Measurements from ENCODE around the gene ROPN1L.
"Not testable (repeated sequence)": the region's sequence is repeated elsewhere in the genome, so short reads cannot be mapped to it uniquely, and the experiment has no call there.

Gene ROPN1L

DNA sequence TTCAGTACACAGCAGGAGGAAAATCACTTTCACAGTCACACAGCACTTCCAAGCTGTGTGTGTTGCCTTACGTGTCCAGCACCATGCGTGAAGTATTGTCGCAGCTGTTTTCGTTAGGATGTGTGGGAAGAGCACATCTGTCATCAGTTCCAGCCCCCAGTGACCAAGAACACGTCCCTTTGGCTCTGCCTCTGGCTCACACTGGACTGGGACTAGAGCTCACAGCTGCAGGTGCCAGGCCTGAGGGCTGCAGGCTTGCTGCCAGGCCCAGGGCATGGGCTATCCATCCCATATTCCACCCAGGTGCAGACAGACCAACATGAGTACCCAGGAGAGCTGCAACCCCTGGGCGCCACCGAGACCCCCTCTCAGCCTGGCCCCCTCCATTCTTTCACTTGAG is 61.6 kb downstream of the ROPN1L start:
- DNase-seq: no peak

DNA sequence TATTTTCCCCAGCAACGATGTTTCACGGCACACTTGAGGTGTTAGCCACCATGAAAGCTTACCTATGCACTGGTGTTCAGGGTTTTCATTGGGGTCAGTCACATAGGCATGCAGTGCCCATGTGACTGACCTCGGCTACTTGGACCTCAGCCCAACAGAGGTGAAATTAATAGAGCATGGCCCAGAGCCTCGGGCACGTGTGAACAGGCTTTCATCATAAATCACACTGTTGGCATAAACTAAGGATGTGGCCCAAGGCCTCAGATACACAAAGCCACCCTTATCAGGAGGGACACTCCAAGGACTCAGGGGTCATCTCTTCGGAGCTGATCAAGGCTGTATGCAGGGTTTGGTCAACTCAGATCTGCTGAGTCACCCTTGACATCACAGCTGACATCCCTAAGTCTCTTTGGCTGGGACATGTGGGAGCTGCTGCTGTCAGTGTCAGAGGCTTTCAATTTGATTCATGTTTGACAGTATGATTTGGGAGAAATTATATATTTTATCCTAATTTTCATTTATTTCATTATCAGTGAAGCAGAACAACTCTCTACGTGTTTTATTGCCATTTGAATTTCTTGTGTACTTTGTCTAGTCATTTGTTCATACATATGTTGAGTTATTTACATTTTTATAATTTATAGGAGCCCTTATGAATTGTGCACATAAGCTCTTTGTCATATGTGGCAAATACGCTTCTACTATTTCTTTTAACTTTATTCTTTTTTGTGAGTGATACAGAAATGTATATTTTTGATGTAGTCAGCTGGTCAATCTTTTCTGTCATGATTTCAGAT is 62.5 kb downstream of the ROPN1L start:
- no peak for DNase-seq

DNA sequence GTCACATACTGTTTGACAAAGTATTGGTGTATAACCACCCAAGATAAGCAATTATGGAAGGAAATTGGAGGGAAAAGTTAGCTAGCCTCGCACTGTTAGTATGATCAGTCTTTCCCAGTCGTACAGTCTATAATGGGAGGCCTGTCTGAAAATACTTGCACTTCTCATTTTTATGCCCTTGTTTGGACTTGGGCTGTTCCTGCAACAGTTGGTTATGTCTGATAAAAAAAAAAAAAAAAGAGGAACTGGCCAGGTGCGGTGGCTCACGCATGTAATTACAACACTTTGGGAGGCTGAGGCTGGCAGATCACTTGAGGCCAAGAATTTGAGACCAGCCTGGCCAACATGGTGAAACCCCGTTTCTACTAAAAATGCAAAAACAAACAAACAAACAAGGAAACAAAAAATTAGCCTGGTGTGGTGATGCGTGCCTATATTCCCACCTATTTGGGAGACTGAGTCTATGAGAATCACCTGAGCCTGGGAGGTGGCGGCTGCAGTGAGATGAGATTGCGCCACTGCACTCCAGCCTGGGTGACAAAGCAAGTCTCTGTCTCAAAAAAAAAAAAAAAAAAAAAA is 63.9 kb downstream of the ROPN1L start:
- no peak for DNase-seq

DNA sequence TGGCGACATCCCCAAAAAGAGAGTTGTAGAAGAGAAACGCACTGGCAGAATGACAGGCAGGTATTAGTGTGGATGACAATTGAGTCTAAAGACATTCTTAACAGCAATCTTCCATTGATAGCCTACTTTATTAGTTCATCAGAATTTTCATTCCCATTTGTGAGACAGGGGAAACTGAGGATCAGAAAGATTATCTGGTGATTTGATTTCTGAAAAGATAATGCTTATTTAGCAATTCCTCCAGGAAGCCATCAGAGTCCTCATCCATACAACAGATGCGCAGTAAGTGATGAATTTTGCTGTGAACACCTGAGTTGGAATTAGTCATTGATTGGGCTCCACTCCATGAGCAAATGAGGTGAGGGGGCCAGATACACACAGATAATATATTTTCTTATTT is 64.9 kb downstream of the ROPN1L start:
- DNase-seq: no peak

DNA sequence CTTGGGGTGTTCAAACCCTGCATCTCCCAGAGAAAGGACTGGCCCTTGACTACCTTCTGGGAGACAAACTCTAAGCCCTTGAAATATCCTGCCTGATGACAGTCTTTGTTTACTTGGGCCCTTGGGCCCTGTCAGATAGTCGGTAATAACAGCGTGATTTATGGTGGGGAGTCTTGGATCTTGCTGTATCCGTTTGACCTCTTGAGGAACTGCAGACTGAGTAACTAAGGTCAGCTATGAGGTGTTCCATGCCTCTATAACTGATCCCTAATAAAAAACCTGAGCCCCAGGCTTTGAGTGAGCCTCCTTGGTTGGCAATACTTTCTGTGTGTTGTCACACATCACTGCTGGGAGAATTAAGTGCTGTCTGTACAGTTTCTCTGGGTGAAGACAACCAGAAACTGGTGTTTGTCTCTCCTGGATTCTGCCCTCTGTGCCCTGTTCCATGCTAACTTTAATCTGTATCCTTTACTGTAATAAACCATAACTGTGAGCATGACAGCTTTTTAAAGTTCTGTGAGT is 66.0 kb downstream of the ROPN1L start:
- DNase-seq: no peak

DNA sequence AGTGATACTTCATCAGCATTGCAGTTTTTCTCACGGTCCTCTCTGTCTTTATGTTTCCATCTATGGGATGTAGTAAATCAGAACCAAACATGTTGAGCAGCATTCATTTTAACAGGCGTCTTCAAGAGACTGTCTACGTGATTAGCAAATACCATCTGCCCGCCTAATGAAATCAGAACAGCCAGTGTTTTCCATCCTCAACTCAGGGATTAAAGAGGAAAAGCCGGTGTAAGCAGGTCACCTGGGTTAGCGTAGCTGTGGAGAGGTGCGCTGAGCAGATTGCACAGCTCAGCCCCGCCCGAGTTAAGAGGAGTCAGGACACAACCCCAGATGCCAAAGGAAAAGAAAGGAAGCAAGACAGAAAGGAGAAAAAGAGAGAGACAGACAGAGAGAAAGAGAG is 67.9 kb downstream of the ROPN1L start:
- no peak for DNase-seq

DNA sequence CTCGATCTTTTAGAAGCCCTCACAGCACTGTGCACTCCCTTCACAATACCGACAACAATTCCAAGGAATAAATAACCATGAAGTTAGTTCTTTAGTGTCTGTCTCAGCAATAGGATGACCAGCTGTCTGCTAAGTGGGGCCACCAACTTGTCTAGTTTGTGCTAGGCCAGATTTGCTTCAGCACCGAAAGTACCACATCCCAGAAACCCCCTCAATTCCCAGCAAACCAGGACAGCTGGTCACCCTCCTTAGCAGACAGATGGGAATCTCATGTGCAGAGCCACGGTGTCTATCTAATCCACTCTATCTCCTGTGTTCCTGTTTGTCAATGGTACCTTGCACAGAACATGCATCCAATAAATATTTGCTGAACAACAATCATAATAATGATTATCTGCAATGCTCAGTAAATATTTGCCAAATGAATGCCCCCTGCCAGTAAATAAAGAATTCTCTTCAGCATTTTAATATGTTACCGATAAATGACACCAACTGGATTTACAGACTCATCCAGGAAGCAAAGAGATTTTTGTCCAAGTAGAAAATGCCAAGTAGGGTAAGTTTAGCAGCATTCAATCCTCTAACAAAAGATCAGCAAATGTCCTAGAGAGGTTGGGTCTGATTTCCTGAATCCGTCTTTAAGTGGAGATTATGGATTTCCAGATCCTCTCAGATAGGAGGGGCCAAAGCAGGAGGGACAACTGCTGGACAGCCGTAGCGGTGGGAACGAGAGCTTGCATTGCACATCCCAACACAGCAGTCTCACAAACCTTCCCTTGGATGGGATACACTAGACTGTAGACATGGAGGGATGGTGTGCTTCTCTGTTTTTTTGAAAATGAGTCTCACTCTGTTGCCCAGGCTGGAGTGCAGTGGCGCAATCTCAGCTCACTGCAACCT is 70.3 kb downstream of the ROPN1L start:
- no peak for DNase-seq

DNA sequence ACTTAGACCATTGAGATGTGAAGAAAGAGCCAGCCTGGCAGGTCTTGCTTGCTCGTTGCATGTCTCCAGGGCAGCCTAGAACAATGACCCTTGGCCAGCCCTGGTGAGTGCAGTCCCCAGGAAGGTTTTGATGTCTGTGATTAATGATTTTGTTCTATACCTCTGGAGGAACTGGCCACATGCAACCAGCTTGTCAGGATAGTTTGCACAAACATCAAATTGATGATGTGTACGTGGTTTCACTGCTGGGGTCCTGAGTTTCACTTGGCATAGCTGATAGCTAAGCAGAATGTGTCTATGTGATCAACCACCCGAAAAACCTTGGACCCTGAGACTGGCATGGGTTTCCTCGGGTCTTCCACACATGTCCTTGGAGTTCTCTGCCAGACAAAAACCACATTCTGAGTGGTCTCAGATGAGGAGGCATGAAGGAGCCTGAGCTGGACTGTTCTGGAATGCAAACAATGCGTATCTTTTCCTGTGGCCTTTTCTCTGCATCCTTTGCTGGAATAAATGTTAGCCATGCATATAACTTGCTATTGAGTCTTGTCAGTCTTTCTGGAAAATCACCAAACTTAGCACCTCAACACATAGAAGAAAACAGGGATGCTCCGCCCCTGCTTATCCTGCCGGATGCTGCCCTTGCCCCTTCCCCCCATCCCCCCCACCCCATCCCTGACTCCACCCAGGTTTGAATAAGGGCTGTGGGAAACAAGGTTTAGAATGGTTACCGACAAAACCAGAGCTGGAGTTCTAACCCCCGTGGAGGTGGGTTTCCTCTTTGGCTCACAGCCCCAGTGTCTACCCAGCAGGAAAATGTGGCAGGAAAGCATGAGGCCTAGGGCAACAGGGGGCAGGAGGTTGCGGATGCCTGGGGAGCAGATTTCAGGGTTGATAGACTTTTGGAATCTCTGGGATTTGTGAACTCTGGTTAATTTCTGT is 72.1 kb downstream of the ROPN1L start:
- no peak for DNase-seq

DNA sequence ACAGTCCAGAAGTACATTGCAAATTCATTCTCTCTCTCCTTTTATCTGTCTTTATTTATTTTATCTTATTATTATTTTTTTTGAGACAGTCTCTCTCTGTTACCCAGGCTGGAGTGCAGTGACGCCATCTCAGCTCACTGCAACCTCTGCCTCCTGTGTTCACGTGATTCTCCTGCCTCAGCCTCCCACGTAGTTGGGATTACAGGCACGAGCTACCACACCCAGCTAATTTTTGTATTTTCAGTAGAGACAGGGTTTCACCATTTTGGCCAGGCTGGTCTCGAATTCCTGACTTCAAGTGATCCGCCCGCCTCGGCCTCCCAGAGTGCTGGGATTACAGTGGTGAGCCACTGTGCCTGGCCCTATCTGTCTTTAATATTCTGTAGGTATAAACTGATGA is 72.9 kb downstream of the ROPN1L start:
- not testable (repeated sequence) for DNase-seq

Measured in NCI-H1092 treated with DMSO at 0.1 percent for 48 hours (cell line).